Breast epithelium (tissue), 3 donors: ENCODE data around the gene MYD88.

Experiments used
- POLR2A ChIP-seq: fragments of 450-650 bp; IDR thresholded peaks from one replicate; pipeline ENCODE4 v1.6.1; 2016; ENCODE audit warnings: antibody characterized with exemption, mild to moderate bottlenecking, moderate library complexity
- TF ChIP-seq, protein P1 (sequence below), 3 donors: fragments of 450-650 bp; IDR thresholded peaks; one replicate each; pipeline ENCODE4 v1.5.1; 2016 to 2017; ENCODE audit warnings: antibody characterized with exemption in 3 of 3, mild to moderate bottlenecking in 3 of 3, moderate library complexity in 3 of 3

GRCh38 chr3:38164643-38164951 lies 26.1 kb downstream of the MYD88 start:
- no peak for TF ChIP-seq POLR2A
- TF ChIP-seq, protein P1, sequence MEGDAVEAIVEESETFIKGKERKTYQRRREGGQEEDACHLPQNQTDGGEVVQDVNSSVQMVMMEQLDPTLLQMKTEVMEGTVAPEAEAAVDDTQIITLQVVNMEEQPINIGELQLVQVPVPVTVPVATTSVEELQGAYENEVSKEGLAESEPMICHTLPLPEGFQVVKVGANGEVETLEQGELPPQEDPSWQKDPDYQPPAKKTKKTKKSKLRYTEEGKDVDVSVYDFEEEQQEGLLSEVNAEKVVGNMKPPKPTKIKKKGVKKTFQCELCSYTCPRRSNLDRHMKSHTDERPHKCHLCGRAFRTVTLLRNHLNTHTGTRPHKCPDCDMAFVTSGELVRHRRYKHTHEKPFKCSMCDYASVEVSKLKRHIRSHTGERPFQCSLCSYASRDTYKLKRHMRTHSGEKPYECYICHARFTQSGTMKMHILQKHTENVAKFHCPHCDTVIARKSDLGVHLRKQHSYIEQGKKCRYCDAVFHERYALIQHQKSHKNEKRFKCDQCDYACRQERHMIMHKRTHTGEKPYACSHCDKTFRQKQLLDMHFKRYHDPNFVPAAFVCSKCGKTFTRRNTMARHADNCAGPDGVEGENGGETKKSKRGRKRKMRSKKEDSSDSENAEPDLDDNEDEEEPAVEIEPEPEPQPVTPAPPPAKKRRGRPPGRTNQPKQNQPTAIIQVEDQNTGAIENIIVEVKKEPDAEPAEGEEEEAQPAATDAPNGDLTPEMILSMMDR (IDR thresholded peaks at IDR 0.05): no peak
